Liver (tissue), 9 donors: ENCODE results near the gene CACNB4. TPM values are rescaled to one million over a fixed set of nuclear protein-coding genes. Genes with fewer than 3 reads are reported as not detected.

Source experiments
- DNase-seq: peaks from one replicate; pipeline ENCODE4 v3.0.0-alpha.2; 2017; ENCODE audit warnings: low spot score
- H3K27ac ChIP-seq, 2 donors: one replicate each; pipeline ENCODE4 v1.7.0; 2013; ENCODE audit warnings: inconsistent platforms in 2 of 2, low read length in 2 of 2, control low read depth in 1 of 2, low read depth in 1 of 2, mild to moderate bottlenecking in 1 of 2
- H3K27me3 ChIP-seq, 4 donors: one replicate each; pipeline versions ENCODE4 v1.6.1 to v1.7.0; 2013; ENCODE audit warnings: low read length in 3 of 4, inconsistent platforms in 1 of 4, mild to moderate bottlenecking in 1 of 4, moderate library complexity in 1 of 4; ENCODE audit not compliant: control insufficient read depth in 4 of 4, insufficient read depth in 4 of 4
- H3K36me3 ChIP-seq, 4 donors: one replicate each; pipeline versions ENCODE4 v1.6.1 to v1.7.0; 2013; ENCODE audit warnings: low read length in 3 of 4, mild to moderate bottlenecking in 3 of 4, low read depth in 1 of 4, moderate library complexity in 1 of 4; ENCODE audit not compliant: control insufficient read depth in 4 of 4, insufficient read depth in 3 of 4
- H3K4me1 ChIP-seq, 4 donors: one replicate each; pipeline versions ENCODE4 v1.6.1 to v1.7.0; 2013; ENCODE audit warnings: low read length in 3 of 4, mild to moderate bottlenecking in 3 of 4, moderate library complexity in 1 of 4; ENCODE audit not compliant: control insufficient read depth in 4 of 4, insufficient read depth in 4 of 4
- H3K4me3 ChIP-seq, 3 donors: one replicate each; pipeline versions ENCODE4 v1.6.1 to v1.7.0; 2013; ENCODE audit warnings: low read length in 3 of 3, control low read depth in 1 of 3, low read depth in 1 of 3, mild to moderate bottlenecking in 1 of 3
- H3K9ac ChIP-seq, 2 donors: one replicate each; pipeline ENCODE4 v1.7.0; 2013; ENCODE audit warnings: low read length in 2 of 2, mild to moderate bottlenecking in 2 of 2, moderate library complexity in 2 of 2, control low read depth in 1 of 2, low read depth in 1 of 2
- H3K9me3 ChIP-seq, 4 donors: one replicate each; pipeline versions ENCODE4 v1.6.1 to v1.7.0; 2013; ENCODE audit warnings: low read length in 3 of 4; ENCODE audit not compliant: control insufficient read depth in 4 of 4
- CTCF ChIP-seq: fragments of 150-350 bp; IDR thresholded peaks from 2 replicates; pipeline ENCODE4 v1.5.1; 2017; ENCODE audit warnings: improper control_type of control experiment, low read depth, low read length; ENCODE audit not compliant: missing input control
- EGR1 ChIP-seq, 2 donors: IDR thresholded peaks; 2 replicates each; pipeline ENCODE4 v1.6.1; 2016 to 2018; ENCODE audit warnings: antibody characterized with exemption in 2 of 2, low read depth in 2 of 2
- FOXA1 ChIP-seq: IDR thresholded peaks from 2 replicates; pipeline ENCODE4 v1.6.1; 2016; ENCODE audit warnings: antibody characterized with exemption
- FOXA2 ChIP-seq: IDR thresholded peaks from 2 replicates; pipeline ENCODE4 v1.6.1; 2016; ENCODE audit warnings: antibody characterized with exemption
- GABPA ChIP-seq, 2 donors: IDR thresholded peaks in 1 of 2; conservative IDR thresholded peaks in 1 of 2; 2 replicates each; pipeline ENCODE4 v1.6.1; 2016; ENCODE audit warnings: antibody characterized with exemption in 2 of 2, mild to moderate bottlenecking in 1 of 2, moderate library complexity in 1 of 2
- HNF4A ChIP-seq, 2 donors: conservative IDR thresholded peaks; 2 replicates each; pipeline ENCODE4 v1.6.1; 2016; ENCODE audit warnings: antibody characterized with exemption in 2 of 2, mild to moderate bottlenecking in 2 of 2
- HNF4G ChIP-seq: IDR thresholded peaks from 2 replicates; pipeline ENCODE4 v1.6.1; 2016; ENCODE audit warnings: antibody characterized with exemption
- JUND ChIP-seq, 2 donors: IDR thresholded peaks; 2 replicates each; pipeline ENCODE4 v1.6.1; 2016; ENCODE audit warnings: antibody characterized with exemption in 2 of 2
- MAX ChIP-seq: IDR thresholded peaks from 2 replicates; pipeline ENCODE4 v1.6.1; 2016; ENCODE audit warnings: antibody characterized with exemption
- NR2F2 ChIP-seq: IDR thresholded peaks from 2 replicates; pipeline ENCODE4 v1.6.1; 2016; ENCODE audit warnings: antibody characterized with exemption
- RAD21 ChIP-seq, 2 donors: IDR thresholded peaks; 2 replicates each; pipeline ENCODE4 v1.6.1; 2016; ENCODE audit warnings: antibody characterized with exemption in 2 of 2, mild to moderate bottlenecking in 2 of 2
- REST ChIP-seq: IDR thresholded peaks from 2 replicates; pipeline ENCODE4 v1.6.1; 2016; ENCODE audit warnings: antibody characterized with exemption, mild to moderate bottlenecking
- RXRA ChIP-seq, 2 donors: IDR thresholded peaks; 2 replicates each; pipeline ENCODE4 v1.6.1; 2017 to 2018; ENCODE audit warnings: antibody characterized with exemption in 2 of 2, mild to moderate bottlenecking in 1 of 2
- SP1 ChIP-seq: IDR thresholded peaks from 2 replicates; pipeline ENCODE4 v1.6.1; 2018; ENCODE audit warnings: antibody characterized with exemption, mild to moderate bottlenecking
- TAF1 ChIP-seq: conservative IDR thresholded peaks from 2 replicates; pipeline ENCODE4 v1.6.1; 2016; ENCODE audit warnings: antibody characterized with exemption, mild to moderate bottlenecking
- YY1 ChIP-seq: IDR thresholded peaks from 2 replicates; pipeline ENCODE4 v1.6.1; 2016; ENCODE audit warnings: antibody characterized with exemption, mild to moderate bottlenecking
- WGBS: extraction: QIAGEN DNeasy Blood & Tissue Kit; methylation state at CpG from one replicate; pipeline ENCODE4 v1.1.7; 2013; 5-methylcytosine and 5-hydroxymethylcytosine counted together
- polyA plus RNA-seq, 2 donors: library from polyadenylated mRNA; stranded (reverse) in 1 of 2; unstranded in 1 of 2; fragments of 200-250 nt in 1 of 2; fragments of >200 nt in 1 of 2; fragmentation: Nextera tagmentation in 1 of 2; extraction: Ambion mirVana in 1 of 2; gene quantifications; one replicate each; pipeline versions ENCODE4 v1.2.1 to v1.2.3, GENCODE V29; 2013 to 2015
- total RNA-seq, 2 donors: library from RNA; depleted of rRNA; stranded (reverse); fragments of >200 nt; gene quantifications; one replicate each; pipeline ENCODE4 v1.2.3, GENCODE V29; 2014
- TF ChIP-seq, protein P1 (sequence below): IDR thresholded peaks from 2 replicates; pipeline ENCODE4 v1.6.1; 2016; ENCODE audit warnings: antibody characterized with exemption
- TF ChIP-seq, protein P2 (sequence below): IDR thresholded peaks from 2 replicates; pipeline ENCODE4 v1.6.1; 2016; ENCODE audit warnings: antibody characterized with exemption
- donor health status: healthy.
- donor health status: healthy.
- donor health status: healthy.
- donor health status: healthy.
- donor health status: healthy.

Gene CACNB4
- total RNA-seq (under 1 TPM; 0.33 to 0.50 TPM), polyA plus RNA-seq (under 1 TPM; 0.02 to 0.08 TPM)

DNA sequence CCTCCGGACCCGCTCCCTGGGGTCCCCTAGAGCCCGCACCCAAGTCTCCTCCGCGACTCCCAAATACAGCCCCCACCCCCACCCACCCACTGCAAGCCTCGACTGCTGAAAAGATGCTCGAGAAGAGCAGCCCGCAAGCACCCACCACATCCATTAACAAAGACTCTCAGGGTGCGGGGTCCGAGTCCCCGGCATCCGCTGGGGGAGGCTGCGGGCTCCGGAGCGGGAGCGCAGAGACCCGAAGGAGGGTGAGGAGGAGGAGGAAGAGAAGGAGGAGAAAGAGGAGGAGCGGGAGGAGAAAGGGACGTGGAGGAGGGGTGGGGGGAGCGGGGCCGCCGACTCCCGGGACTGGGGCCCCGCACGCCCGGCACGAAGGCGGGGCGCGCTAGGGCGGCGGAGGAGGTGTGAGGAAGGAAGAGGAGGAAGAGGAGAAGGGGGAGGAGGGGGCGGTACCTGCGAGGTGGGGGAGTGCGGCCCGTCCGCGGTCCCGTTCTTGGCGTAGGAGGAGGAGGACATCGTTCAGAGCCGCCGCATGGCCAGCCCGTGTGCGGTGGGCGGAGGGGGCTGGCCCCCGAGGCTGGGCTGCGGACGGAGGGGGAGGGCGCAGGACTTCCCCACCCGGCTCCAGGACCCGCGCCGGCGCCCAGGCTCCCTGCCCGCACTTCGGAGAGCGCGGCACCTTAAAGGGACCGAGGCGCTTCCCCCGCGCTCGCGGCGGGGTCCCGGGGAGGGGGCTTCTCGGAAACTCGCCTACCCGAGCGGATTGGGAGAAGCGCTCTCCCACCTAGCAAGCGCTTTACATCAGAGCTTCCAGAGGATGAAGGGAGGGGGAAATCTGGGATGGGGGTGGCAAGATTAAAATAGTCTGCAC, at the start of gene CACNB4:
Gene CACNB4, minus strand, starts transcription at position 549 of the 871 bp plus-strand sequence.
- Histone ChIP-seq H3K4me1 (peaks cover 11 to 23% (median 18%) of the 10 kb centered on the region in 4 donors), H3K36me3 (no peaks in the 10 kb centered on the region), H3K4me3 (peak within 1 kb of the TSS in 2 of 3 donors; percentile 39 to 61), H3K9ac (no peak within 1 kb of the TSS), H3K9me3 (no peaks in the 10 kb centered on the region), H3K27me3 (peaks cover 0 to 18% (median 11%) of the 10 kb centered on the region in 4 donors), H3K27ac (no peak within 1 kb of the TSS)
- no peak for DNase-seq
- TF ChIP-seq FOXA1 (no peak), HNF4A (conservative IDR thresholded peaks at IDR 0.05) (no peak), TAF1 (no peak)
- WGBS: 2% methylated on average over 73 of the region's 73 CpGs

DNA sequence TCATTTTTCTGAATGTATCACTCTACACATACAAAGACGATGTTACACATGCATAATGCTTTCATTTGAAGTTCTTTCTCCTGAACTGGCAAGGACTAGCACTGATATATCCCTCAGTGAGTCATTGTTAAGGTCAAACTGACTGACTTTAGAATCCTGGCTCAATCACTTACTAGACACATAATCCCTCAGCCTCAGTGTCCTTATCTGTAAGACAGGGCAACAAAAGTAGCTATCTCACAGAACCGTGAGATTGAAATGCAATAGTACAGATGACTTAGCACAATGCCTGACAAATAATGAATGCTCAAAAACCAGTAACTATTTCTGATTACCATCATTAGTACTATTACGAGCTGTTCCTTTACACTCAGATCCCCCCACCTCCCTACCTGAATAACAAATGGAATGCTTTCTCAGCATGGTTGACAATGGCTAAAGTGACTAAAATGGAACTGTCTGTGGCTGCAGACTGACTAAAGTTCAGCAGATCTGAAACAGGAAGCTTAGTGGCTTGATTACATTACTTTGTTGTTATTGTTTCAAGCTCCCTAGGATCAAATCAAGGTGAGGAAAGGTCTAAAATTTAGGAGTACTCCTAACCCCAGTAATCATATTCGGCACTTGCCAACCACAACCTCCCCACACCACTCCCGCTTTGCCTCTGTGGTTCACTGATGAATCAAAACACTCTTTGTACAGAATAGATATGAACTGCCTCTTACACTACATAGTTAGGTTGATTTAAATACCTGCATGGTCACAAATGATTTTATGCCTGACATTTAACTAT, 35.8 kb upstream of the CACNB4 start:
- Histone ChIP-seq H3K36me3 (peaks cover 0 to 12% (median 4%) of the 10 kb centered on the region in 4 donors), H3K4me3 (no peak overlapping the region), H3K27me3 (no peaks in the 10 kb centered on the region), H3K9me3 (no peaks in the 10 kb centered on the region), H3K4me1 (no peaks in the 10 kb centered on the region), H3K9ac (no peak overlapping the region), H3K27ac (no peak overlapping the region)
- TF ChIP-seq FOXA1 (no peak), FOXA2 (no peak), RAD21 (IDR thresholded peaks at IDR 0.05) (no peak), MAX (no peak), GABPA (IDR thresholded peaks at IDR 0.05 in 1 of 2, conservative IDR thresholded peaks at IDR 0.05 in 1 of 2) (no peak), TAF1 (no peak), REST (no peak), HNF4G (no peak), YY1 (no peak), CTCF (no peak), EGR1 (IDR thresholded peaks at IDR 0.05; ENCODE audit: low read depth in 2 of 2) (no peak), RXRA (IDR thresholded peaks at IDR 0.05) (no peak), JUND (IDR thresholded peaks at IDR 0.05) (no peak), HNF4A (conservative IDR thresholded peaks at IDR 0.05) (no peak), NR2F2 (no peak), SP1 (no peak)
- TF ChIP-seq, protein P1, sequence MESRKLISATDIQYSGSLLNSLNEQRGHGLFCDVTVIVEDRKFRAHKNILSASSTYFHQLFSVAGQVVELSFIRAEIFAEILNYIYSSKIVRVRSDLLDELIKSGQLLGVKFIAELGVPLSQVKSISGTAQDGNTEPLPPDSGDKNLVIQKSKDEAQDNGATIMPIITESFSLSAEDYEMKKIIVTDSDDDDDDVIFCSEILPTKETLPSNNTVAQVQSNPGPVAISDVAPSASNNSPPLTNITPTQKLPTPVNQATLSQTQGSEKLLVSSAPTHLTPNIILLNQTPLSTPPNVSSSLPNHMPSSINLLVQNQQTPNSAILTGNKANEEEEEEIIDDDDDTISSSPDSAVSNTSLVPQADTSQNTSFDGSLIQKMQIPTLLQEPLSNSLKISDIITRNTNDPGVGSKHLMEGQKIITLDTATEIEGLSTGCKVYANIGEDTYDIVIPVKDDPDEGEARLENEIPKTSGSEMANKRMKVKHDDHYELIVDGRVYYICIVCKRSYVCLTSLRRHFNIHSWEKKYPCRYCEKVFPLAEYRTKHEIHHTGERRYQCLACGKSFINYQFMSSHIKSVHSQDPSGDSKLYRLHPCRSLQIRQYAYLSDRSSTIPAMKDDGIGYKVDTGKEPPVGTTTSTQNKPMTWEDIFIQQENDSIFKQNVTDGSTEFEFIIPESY: no peak
- TF ChIP-seq, protein P2, sequence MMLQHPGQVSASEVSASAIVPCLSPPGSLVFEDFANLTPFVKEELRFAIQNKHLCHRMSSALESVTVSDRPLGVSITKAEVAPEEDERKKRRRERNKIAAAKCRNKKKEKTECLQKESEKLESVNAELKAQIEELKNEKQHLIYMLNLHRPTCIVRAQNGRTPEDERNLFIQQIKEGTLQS: no peak
- DNase-seq: no peak
- WGBS: 87% methylated on average over 5 of the region's 5 CpGs
